Hippocampal formation (tissue), 2 donors: ENCODE data around the gene GPC5.

ENCODE experiments used
- DNase-seq, 2 donors: peaks; one replicate each; lab custom pipeline; 2025; lab: John Stamatoyannopoulos, UW

GPC5 gene

GRCh38 chr13:91539286-91540157, 141.1 kb downstream of the GPC5 start:
- no peak for DNase-seq

GRCh38 chr13:91540158-91540736, 141.8 kb downstream of the GPC5 start:
- DNase-seq = no peak

GRCh38 chr13:91544723-91545122, 146.3 kb downstream of the GPC5 start:
- DNase-seq = no peak

- no peak for DNase-seq
Measured at GRCh38 chr13:91546900-91547299, 148.5 kb downstream of the GPC5 start.

- DNase-seq = no peak
Measured at GRCh38 chr13:91553584-91553983, 155.2 kb downstream of the GPC5 start.

- DNase-seq = no peak
Measured at GRCh38 chr13:91554101-91554500, 155.7 kb downstream of the GPC5 start.

GRCh38 chr13:91557328-91558090, 159.1 kb downstream of the GPC5 start:
- no peak for DNase-seq

- DNase-seq = no peak
Measured at GRCh38 chr13:91563799-91564198, 165.4 kb downstream of the GPC5 start.

- DNase-seq = no peak
Measured at GRCh38 chr13:91564396-91564795, 166.0 kb downstream of the GPC5 start.

- no peak for DNase-seq
Measured at GRCh38 chr13:91565296-91565695, 166.9 kb downstream of the GPC5 start.

GRCh38 chr13:91567485-91568207, 169.2 kb downstream of the GPC5 start:
- DNase-seq = no peak

- DNase-seq = no peak
Measured at GRCh38 chr13:91571681-91572080, 173.3 kb downstream of the GPC5 start.

GRCh38 chr13:91572439-91572838, 174.0 kb downstream of the GPC5 start:
- DNase-seq = no peak

- no peak for DNase-seq
Measured at GRCh38 chr13:91572944-91573598, 174.7 kb downstream of the GPC5 start.

- no peak for DNase-seq
Measured at GRCh38 chr13:91574766-91575165, 176.3 kb downstream of the GPC5 start.

- DNase-seq = no peak
Measured at GRCh38 chr13:91576590-91576989, 178.2 kb downstream of the GPC5 start.

- DNase-seq = no peak
Measured at GRCh38 chr13:91579320-91579719, 180.9 kb downstream of the GPC5 start.

- DNase-seq = no peak
Measured at GRCh38 chr13:91580749-91581148, 182.3 kb downstream of the GPC5 start.

- DNase-seq = no peak
Measured at GRCh38 chr13:91586609-91587008, 188.2 kb downstream of the GPC5 start.

- no peak for DNase-seq
Measured at GRCh38 chr13:91588541-91588940, 190.1 kb downstream of the GPC5 start.
